Measurements from ENCODE around the gene AGXT.
A peak's percentile ranks its signal among the peaks of the same experiment; 100 is the strongest.

AGXT gene

GRCh38 chr2:240893363-240893844 is 24.8 kb downstream of the AGXT start:
- Histone ChIP-seq H3K27ac (ENCODE audit: low read depth, low read length) (no peak overlapping the region), H3K9ac (ENCODE audit: low read depth in 1 of 2, low read length in 2 of 2) (no peak overlapping the region), H3K9me3 (ENCODE audit: control insufficient read depth in 1 of 2, low read length in 2 of 2) (no peaks in the 10 kb centered on the region), H3K36me3 (ENCODE audit: control insufficient read depth in 1 of 2, insufficient read depth in 2 of 2, low read length in 2 of 2) (no peaks in the 10 kb centered on the region), H3K4me1 (ENCODE audit: control insufficient read depth in 1 of 2, insufficient read depth in 2 of 2, low read length in 2 of 2) (peaks cover 38 to 56% of the 10 kb centered on the region in 2 donors), H3K4me3 (ENCODE audit: low read depth in 1 of 2, low read length in 2 of 2) (peak overlapping the region in 1 of 2 donors; percentile 6), H3K27me3 (ENCODE audit: control insufficient read depth in 1 of 2, insufficient read depth in 2 of 2, low read length in 2 of 2) (no peaks in the 10 kb centered on the region)

GRCh38 chr2:240894006-240894405 is 25.4 kb downstream of the AGXT start:
- peaks cover 38 to 56% of the 10 kb centered on the region in 2 donors for H3K4me1 ChIP-seq (ENCODE audit: control insufficient read depth in 1 of 2, insufficient read depth in 2 of 2, low read length in 2 of 2)
- H3K36me3 ChIP-seq (ENCODE audit: control insufficient read depth in 1 of 2, insufficient read depth in 2 of 2, low read length in 2 of 2) = no peaks in the 10 kb centered on the region
- H3K27me3 ChIP-seq (ENCODE audit: control insufficient read depth in 1 of 2, insufficient read depth in 2 of 2, low read length in 2 of 2) = no peaks in the 10 kb centered on the region
- H3K4me3 ChIP-seq (ENCODE audit: low read depth in 1 of 2, low read length in 2 of 2) = peak overlapping the region in 1 of 2 donors; percentile 21
- H3K9ac ChIP-seq (ENCODE audit: low read depth in 1 of 2, low read length in 2 of 2) = peak overlapping the region in 1 of 2 donors; percentile 32
- no peak overlapping the region for H3K27ac ChIP-seq (ENCODE audit: low read depth, low read length)
- no peaks in the 10 kb centered on the region for H3K9me3 ChIP-seq (ENCODE audit: control insufficient read depth in 1 of 2, low read length in 2 of 2)

GRCh38 chr2:240894836-240895558 is 26.4 kb downstream of the AGXT start:
- Histone ChIP-seq H3K9ac (ENCODE audit: low read depth in 1 of 2, low read length in 2 of 2) (peak overlapping the region in 1 of 2 donors; percentile 26), H3K9me3 (ENCODE audit: control insufficient read depth in 1 of 2, low read length in 2 of 2) (no peaks in the 10 kb centered on the region), H3K4me3 (ENCODE audit: low read depth in 1 of 2, low read length in 2 of 2) (peak overlapping the region; percentile 35 to 53), H3K27ac (ENCODE audit: low read depth, low read length) (no peak overlapping the region), H3K4me1 (ENCODE audit: control insufficient read depth in 1 of 2, insufficient read depth in 2 of 2, low read length in 2 of 2) (peaks cover 32 to 49% of the 10 kb centered on the region in 2 donors), H3K36me3 (ENCODE audit: control insufficient read depth in 1 of 2, insufficient read depth in 2 of 2, low read length in 2 of 2) (no peaks in the 10 kb centered on the region), H3K27me3 (ENCODE audit: control insufficient read depth in 1 of 2, insufficient read depth in 2 of 2, low read length in 2 of 2) (no peaks in the 10 kb centered on the region)

- Histone ChIP-seq H3K27ac (ENCODE audit: low read depth, low read length) (no peak within 1 kb of the TSS), H3K9ac (ENCODE audit: low read depth in 1 of 2, low read length in 2 of 2) (peak within 1 kb of the TSS in 1 of 2 donors; percentile 26)
These were observed 27.2 kb downstream of the AGXT start, which contains the start of gene MAB21L4 for GRCh38 chr2:240895656-240896388. TSS of gene MAB21L4 (minus strand) at chr2:240896156. CDS start at chr2:240895997, 159 bp downstream.

GRCh38 chr2:240896394-240896793 is 27.8 kb downstream of the AGXT start:
- no peak overlapping the region for H3K27ac ChIP-seq (ENCODE audit: low read depth, low read length)
- no peaks in the 10 kb centered on the region for H3K27me3 ChIP-seq (ENCODE audit: control insufficient read depth in 1 of 2, insufficient read depth in 2 of 2, low read length in 2 of 2)
- H3K36me3 ChIP-seq (ENCODE audit: control insufficient read depth in 1 of 2, insufficient read depth in 2 of 2, low read length in 2 of 2) = no peaks in the 10 kb centered on the region
- H3K9ac ChIP-seq (ENCODE audit: low read depth in 1 of 2, low read length in 2 of 2) = peak overlapping the region in 1 of 2 donors; percentile 26
- H3K9me3 ChIP-seq (ENCODE audit: control insufficient read depth in 1 of 2, low read length in 2 of 2) = no peaks in the 10 kb centered on the region
- peak overlapping the region; percentile 50 to 53 for H3K4me3 ChIP-seq (ENCODE audit: low read depth in 1 of 2, low read length in 2 of 2)
- peaks cover 32 to 49% of the 10 kb centered on the region in 2 donors for H3K4me1 ChIP-seq (ENCODE audit: control insufficient read depth in 1 of 2, insufficient read depth in 2 of 2, low read length in 2 of 2)

More at GRCh38 chr2:240895656-240896388, 27.2 kb downstream of the AGXT start, which contains the start of gene MAB21L4:
- Histone ChIP-seq H3K36me3 (ENCODE audit: control insufficient read depth in 1 of 2, insufficient read depth in 2 of 2, low read length in 2 of 2) (no peaks in the 10 kb centered on the region), H3K27me3 (ENCODE audit: control insufficient read depth in 1 of 2, insufficient read depth in 2 of 2, low read length in 2 of 2) (no peaks in the 10 kb centered on the region), H3K9me3 (ENCODE audit: control insufficient read depth in 1 of 2, low read length in 2 of 2) (no peaks in the 10 kb centered on the region), H3K4me1 (ENCODE audit: control insufficient read depth in 1 of 2, insufficient read depth in 2 of 2, low read length in 2 of 2) (peaks cover 32 to 49% of the 10 kb centered on the region in 2 donors), H3K4me3 (ENCODE audit: low read depth in 1 of 2, low read length in 2 of 2) (peak within 1 kb of the TSS; percentile 50 to 53)

GRCh38 chr2:240896871-240897692 is 28.5 kb downstream of the AGXT start:
- no peak overlapping the region for H3K9ac ChIP-seq (ENCODE audit: low read depth in 1 of 2, low read length in 2 of 2)
- no peaks in the 10 kb centered on the region for H3K36me3 ChIP-seq (ENCODE audit: control insufficient read depth in 1 of 2, insufficient read depth in 2 of 2, low read length in 2 of 2)
- H3K27me3 ChIP-seq (ENCODE audit: control insufficient read depth in 1 of 2, insufficient read depth in 2 of 2, low read length in 2 of 2) = no peaks in the 10 kb centered on the region
- H3K4me3 ChIP-seq (ENCODE audit: low read depth in 1 of 2, low read length in 2 of 2) = no peak overlapping the region
- peaks cover 32 to 44% of the 10 kb centered on the region in 2 donors for H3K4me1 ChIP-seq (ENCODE audit: control insufficient read depth in 1 of 2, insufficient read depth in 2 of 2, low read length in 2 of 2)
- no peak overlapping the region for H3K27ac ChIP-seq (ENCODE audit: low read depth, low read length)
- no peaks in the 10 kb centered on the region for H3K9me3 ChIP-seq (ENCODE audit: control insufficient read depth in 1 of 2, low read length in 2 of 2)

- Histone ChIP-seq H3K27ac (ENCODE audit: low read depth, low read length) (no peak overlapping the region), H3K4me1 (ENCODE audit: control insufficient read depth in 1 of 2, insufficient read depth in 2 of 2, low read length in 2 of 2) (peaks cover 31 to 47% of the 10 kb centered on the region in 2 donors), H3K36me3 (ENCODE audit: control insufficient read depth in 1 of 2, insufficient read depth in 2 of 2, low read length in 2 of 2) (no peaks in the 10 kb centered on the region), H3K4me3 (ENCODE audit: low read depth in 1 of 2, low read length in 2 of 2) (no peak overlapping the region), H3K27me3 (ENCODE audit: control insufficient read depth in 1 of 2, insufficient read depth in 2 of 2, low read length in 2 of 2) (no peaks in the 10 kb centered on the region), H3K9me3 (ENCODE audit: control insufficient read depth in 1 of 2, low read length in 2 of 2) (no peaks in the 10 kb centered on the region), H3K9ac (ENCODE audit: low read depth in 1 of 2, low read length in 2 of 2) (peak overlapping the region in 1 of 2 donors; percentile 25)
These were observed 29.6 kb downstream of the AGXT start for GRCh38 chr2:240898108-240898730.

GRCh38 chr2:240898731-240899467 is 30.3 kb downstream of the AGXT start:
- no peak overlapping the region for H3K9ac ChIP-seq (ENCODE audit: low read depth in 1 of 2, low read length in 2 of 2)

GRCh38 chr2:240899468-240899865 is 30.8 kb downstream of the AGXT start:
- Histone ChIP-seq H3K9me3 (ENCODE audit: control insufficient read depth in 1 of 2, low read length in 2 of 2) (no peaks in the 10 kb centered on the region), H3K36me3 (ENCODE audit: control insufficient read depth in 1 of 2, insufficient read depth in 2 of 2, low read length in 2 of 2) (no peaks in the 10 kb centered on the region), H3K27ac (ENCODE audit: low read depth, low read length) (no peak overlapping the region), H3K9ac (ENCODE audit: low read depth in 1 of 2, low read length in 2 of 2) (no peak overlapping the region), H3K4me3 (ENCODE audit: low read depth in 1 of 2, low read length in 2 of 2) (no peak overlapping the region), H3K27me3 (ENCODE audit: control insufficient read depth in 1 of 2, insufficient read depth in 2 of 2, low read length in 2 of 2) (no peaks in the 10 kb centered on the region), H3K4me1 (ENCODE audit: control insufficient read depth in 1 of 2, insufficient read depth in 2 of 2, low read length in 2 of 2) (peaks cover 23 to 41% of the 10 kb centered on the region in 2 donors)

More at GRCh38 chr2:240898731-240899467, 30.3 kb downstream of the AGXT start:
- no peaks in the 10 kb centered on the region for H3K27me3 ChIP-seq (ENCODE audit: control insufficient read depth in 1 of 2, insufficient read depth in 2 of 2, low read length in 2 of 2)
- no peaks in the 10 kb centered on the region for H3K9me3 ChIP-seq (ENCODE audit: control insufficient read depth in 1 of 2, low read length in 2 of 2)
- H3K4me1 ChIP-seq (ENCODE audit: control insufficient read depth in 1 of 2, insufficient read depth in 2 of 2, low read length in 2 of 2) = peaks cover 24 to 41% of the 10 kb centered on the region in 2 donors
- H3K27ac ChIP-seq (ENCODE audit: low read depth, low read length) = no peak overlapping the region
- H3K36me3 ChIP-seq (ENCODE audit: control insufficient read depth in 1 of 2, insufficient read depth in 2 of 2, low read length in 2 of 2) = no peaks in the 10 kb centered on the region
- no peak overlapping the region for H3K4me3 ChIP-seq (ENCODE audit: low read depth in 1 of 2, low read length in 2 of 2)
